ENCODE results near the gene DNLZ.

- TF ChIP-seq POLR2A (IDR thresholded peaks at IDR 0.05; ENCODE audit: low read depth, low read length) (no peak), POLR2AphosphoS5 (IDR thresholded peaks at IDR 0.05; ENCODE audit: low read depth, low read length) (no peak), TAF1 (IDR thresholded peaks at IDR 0.05; ENCODE audit: low read depth, low read length) (no peak), POU2F2 (IDR thresholded peaks at IDR 0.05; ENCODE audit: low read depth, low read length) (no peak)
Observed at GRCh38 chr9:136309806-136310220, 53.7 kb downstream of the DNLZ start.

Measured in GM12891 (cell line).